BLaER1 (cell line): ENCODE measurements around the gene GYS1.
"Not testable (repeated sequence)": the region's sequence is repeated elsewhere in the genome, so short reads cannot be mapped to it uniquely, and the experiment has no call there.

Experiments used
- H3K27ac ChIP-seq: shearing (Covaris generic); formaldehyde crosslinking; 2 replicates; pipeline ENCODE4 v1.8.1; 2022
- H3K27me3 ChIP-seq: shearing (Covaris generic); formaldehyde crosslinking; 2 replicates; pipeline ENCODE4 v1.8.1; 2022
- H3K36me3 ChIP-seq: shearing (Covaris generic); formaldehyde crosslinking; 2 replicates; pipeline ENCODE4 v1.8.1; 2022
- H3K4me1 ChIP-seq: shearing (Covaris generic); formaldehyde crosslinking; 2 replicates; pipeline ENCODE4 v1.8.1; 2022
- H3K4me2 ChIP-seq: shearing (Covaris generic); formaldehyde crosslinking; 2 replicates; pipeline ENCODE4 v1.8.1; 2022
- H3K4me3 ChIP-seq: shearing (Covaris generic); formaldehyde crosslinking; 2 replicates; pipeline ENCODE4 v1.8.1; 2022
- H3K9ac ChIP-seq: shearing (Covaris generic); formaldehyde crosslinking; 2 replicates; pipeline ENCODE4 v1.8.1; 2022
- H3K9me3 ChIP-seq: shearing (Covaris generic); formaldehyde crosslinking; 2 replicates; pipeline ENCODE4 v1.8.1; 2022
- H4K20me1 ChIP-seq: shearing (Covaris generic); formaldehyde crosslinking; 2 replicates; pipeline ENCODE4 v1.8.1; 2022
- Cebpa-rat ChIP-seq: shearing (Covaris generic); IDR thresholded peaks from 2 replicates; pipeline ENCODE4 v1.8.1; 2022

GYS1 gene

GRCh38 chr19:49022116-49022515, 29.0 kb upstream of the GYS1 start:
- no peak overlapping the region for H3K4me2 ChIP-seq

GRCh38 chr19:49020931-49021895, 28.1 kb upstream of the GYS1 start:
- Histone ChIP-seq H3K36me3 (peaks cover 9% of the 10 kb centered on the region), H3K9ac (peak overlapping the region; percentile 48; the same call in 1 of the 2 replicates), H3K4me2 (peak overlapping the region; percentile 91), H3K4me1 (peaks cover 44% of the 10 kb centered on the region), H3K4me3 (no peak overlapping the region), H3K27ac (no peak overlapping the region), H3K27me3 (peaks cover 42% of the 10 kb centered on the region), H4K20me1 (peaks cover 27% of the 10 kb centered on the region), H3K9me3 (no peaks in the 10 kb centered on the region)
- TF ChIP-seq Cebpa-rat = no peak

More at GRCh38 chr19:49022116-49022515, 29.0 kb upstream of the GYS1 start:
- no peak overlapping the region for H3K9ac ChIP-seq
- no peaks in the 10 kb centered on the region for H3K9me3 ChIP-seq
- no peak overlapping the region for H3K4me3 ChIP-seq
- no peak for TF ChIP-seq Cebpa-rat
- peaks cover 39% of the 10 kb centered on the region for H3K27me3 ChIP-seq
- peaks cover 22% of the 10 kb centered on the region for H4K20me1 ChIP-seq
- H3K36me3 ChIP-seq = 0 out of 2 replicates have a peak, but pooled peaks cover under 1% of the 10 kb centered on the region
- H3K4me1 ChIP-seq = peaks cover 44% of the 10 kb centered on the region
- no peak overlapping the region for H3K27ac ChIP-seq

DNA sequence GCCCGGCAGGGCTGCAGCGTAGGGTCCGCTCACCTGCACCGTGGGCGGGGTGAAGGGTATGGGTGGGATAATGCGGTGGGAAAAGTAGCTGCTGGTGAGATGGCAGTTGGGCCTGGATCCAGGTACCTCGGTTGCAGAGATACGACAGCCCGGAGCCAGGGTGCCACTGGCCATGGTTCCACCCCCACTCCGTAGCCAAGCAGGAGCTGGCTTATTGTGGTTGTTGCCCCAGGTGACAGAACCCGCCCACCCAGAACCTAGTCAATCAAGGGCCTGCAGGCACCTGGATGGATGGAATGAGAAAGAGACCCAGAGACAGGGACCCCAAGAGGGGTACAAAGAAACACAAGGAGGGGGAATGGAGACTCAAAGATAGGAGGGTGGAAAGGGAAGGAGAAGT, 27.2 kb upstream of the GYS1 start:
- Histone ChIP-seq H3K27me3 (peaks cover 42% of the 10 kb centered on the region), H3K4me3 (no peak overlapping the region), H3K4me1 (peaks cover 44% of the 10 kb centered on the region), H3K9me3 (no peaks in the 10 kb centered on the region), H3K36me3 (peaks cover 18% of the 10 kb centered on the region), H3K9ac (no peak overlapping the region), H3K27ac (no peak overlapping the region), H3K4me2 (peak overlapping the region; percentile 91), H4K20me1 (peaks cover 36% of the 10 kb centered on the region)
- TF ChIP-seq Cebpa-rat = no peak

- TF ChIP-seq Cebpa-rat = no peak
- H3K9ac ChIP-seq = no peak overlapping the region
- H3K9me3 ChIP-seq = no peaks in the 10 kb centered on the region
- H3K36me3 ChIP-seq = peaks cover 28% of the 10 kb centered on the region
- peaks cover 45% of the 10 kb centered on the region for H4K20me1 ChIP-seq
- H3K27me3 ChIP-seq = peaks cover 42% of the 10 kb centered on the region
- H3K4me1 ChIP-seq = peaks cover 44% of the 10 kb centered on the region
- no peak overlapping the region for H3K27ac ChIP-seq
- H3K4me2 ChIP-seq = peak overlapping the region; percentile 91
- peak overlapping the region; percentile 61 for H3K4me3 ChIP-seq
These were observed 26.3 kb upstream of the GYS1 start for GRCh38 chr19:49019242-49019932.

DNA sequence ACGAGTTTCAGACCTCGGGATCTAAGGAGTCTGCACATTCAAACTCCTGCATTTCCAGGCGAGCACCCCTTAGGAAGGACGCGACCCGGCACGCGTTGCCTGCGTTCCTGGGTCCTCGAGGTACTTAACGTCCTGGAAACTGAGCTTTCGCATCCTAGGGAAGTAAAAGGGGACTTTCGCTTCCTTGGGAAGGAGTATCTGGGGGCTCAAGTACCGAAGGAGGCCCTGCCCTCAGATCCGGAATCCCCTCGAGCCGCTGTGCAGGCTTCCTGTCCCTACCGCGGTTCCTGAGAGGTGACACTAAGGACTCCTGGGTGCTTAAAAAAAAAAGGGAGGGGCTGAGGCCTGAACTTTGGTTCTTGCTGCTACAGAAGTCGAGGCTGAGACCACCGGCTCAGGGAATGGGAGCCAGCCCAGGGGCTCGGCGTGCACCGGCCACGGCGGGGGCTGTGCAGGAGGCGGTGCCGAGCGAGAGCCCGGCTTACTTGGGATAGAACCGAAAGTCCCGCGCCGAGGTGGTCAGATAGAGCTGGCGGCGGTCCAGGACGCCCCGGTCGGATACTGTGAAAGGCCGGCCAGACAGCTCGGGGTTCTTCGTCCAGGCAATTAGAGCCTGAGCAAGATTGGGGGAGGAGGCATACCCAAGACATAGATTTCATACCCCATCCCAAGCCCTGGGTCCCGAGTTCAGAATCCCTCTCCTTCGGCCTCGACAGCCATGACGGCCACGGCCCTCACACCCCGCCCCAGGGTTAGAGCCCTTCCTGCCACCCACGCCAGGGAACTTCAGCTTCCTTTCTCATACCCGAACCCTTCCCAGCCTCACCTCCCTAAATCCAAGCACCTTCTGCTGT, 25.5 kb upstream of the GYS1 start:
- Histone ChIP-seq H4K20me1 (peaks cover 50% of the 10 kb centered on the region), H3K4me2 (peak overlapping the region; percentile 91), H3K27me3 (peaks cover 42% of the 10 kb centered on the region), H3K9ac (peak overlapping the region; percentile 58), H3K4me3 (peak overlapping the region; percentile 61), H3K36me3 (peaks cover 35% of the 10 kb centered on the region), H3K4me1 (peaks cover 44% of the 10 kb centered on the region)
- H3K27ac ChIP-seq, H3K9me3 ChIP-seq: not testable (repeated sequence)

DNA sequence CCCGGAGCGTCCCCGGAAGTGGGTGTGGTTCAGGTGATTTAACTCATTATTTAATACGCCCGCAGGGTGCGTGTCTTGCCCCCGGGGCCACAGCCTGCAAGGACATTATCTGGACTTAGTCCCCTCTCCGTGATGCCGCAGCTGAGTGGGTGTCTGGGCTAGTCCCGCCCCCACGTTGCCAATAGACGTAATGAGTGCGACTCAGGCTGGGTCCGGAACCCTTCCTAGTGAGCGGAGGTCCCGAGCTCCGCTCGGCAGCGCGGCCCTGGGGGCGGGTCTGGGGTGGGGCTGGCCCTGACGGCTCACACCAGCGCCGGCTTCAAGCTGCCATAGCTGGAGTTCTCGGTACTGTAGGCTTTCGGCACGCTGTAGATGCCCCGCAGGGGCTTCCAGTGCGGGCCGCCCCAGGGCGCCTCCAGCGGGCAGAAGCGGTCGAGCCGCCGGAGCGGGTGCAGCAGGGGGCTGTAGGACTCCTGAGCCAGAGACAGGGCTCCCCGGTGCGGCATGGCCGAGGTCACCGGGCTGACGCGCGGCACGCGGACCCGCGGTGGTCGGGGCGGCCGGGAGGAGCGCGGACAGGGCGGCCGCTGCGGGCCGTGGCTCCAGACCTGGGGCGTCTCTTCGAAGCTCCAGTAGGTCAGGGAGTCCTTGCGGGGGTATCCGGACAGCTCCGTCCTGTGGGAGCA, 24.7 kb upstream of the GYS1 start:
- Histone ChIP-seq H3K4me2 (peak overlapping the region; percentile 91), H3K27ac (no peak overlapping the region), H3K4me1 (peaks cover 44% of the 10 kb centered on the region), H3K9ac (peak overlapping the region; percentile 58), H3K27me3 (peaks cover 42% of the 10 kb centered on the region), H3K9me3 (no peaks in the 10 kb centered on the region), H4K20me1 (peaks cover 50% of the 10 kb centered on the region), H3K4me3 (peak overlapping the region; percentile 61), H3K36me3 (peaks cover 43% of the 10 kb centered on the region)
- no peak for TF ChIP-seq Cebpa-rat

GRCh38 chr19:49017041-49017665, 24.0 kb upstream of the GYS1 start, which contains the start of gene LHB:
TSS of gene LHB (minus strand) at chr19:49017091. CDS start at chr19:49017081, 10 bp downstream.
- no peak within 1 kb of the TSS for H3K27ac ChIP-seq
- H3K4me1 ChIP-seq = peaks cover 44% of the 10 kb centered on the region
- peak within 1 kb of the TSS; percentile 58 for H3K9ac ChIP-seq
- peaks cover 50% of the 10 kb centered on the region for H3K36me3 ChIP-seq
- no peaks in the 10 kb centered on the region for H3K9me3 ChIP-seq
- TF ChIP-seq Cebpa-rat = no peak
- peak within 1 kb of the TSS; percentile 91 for H3K4me2 ChIP-seq
- H4K20me1 ChIP-seq = peaks cover 55% of the 10 kb centered on the region
- peaks cover 42% of the 10 kb centered on the region for H3K27me3 ChIP-seq
- H3K4me3 ChIP-seq = peak within 1 kb of the TSS; percentile 61

DNA sequence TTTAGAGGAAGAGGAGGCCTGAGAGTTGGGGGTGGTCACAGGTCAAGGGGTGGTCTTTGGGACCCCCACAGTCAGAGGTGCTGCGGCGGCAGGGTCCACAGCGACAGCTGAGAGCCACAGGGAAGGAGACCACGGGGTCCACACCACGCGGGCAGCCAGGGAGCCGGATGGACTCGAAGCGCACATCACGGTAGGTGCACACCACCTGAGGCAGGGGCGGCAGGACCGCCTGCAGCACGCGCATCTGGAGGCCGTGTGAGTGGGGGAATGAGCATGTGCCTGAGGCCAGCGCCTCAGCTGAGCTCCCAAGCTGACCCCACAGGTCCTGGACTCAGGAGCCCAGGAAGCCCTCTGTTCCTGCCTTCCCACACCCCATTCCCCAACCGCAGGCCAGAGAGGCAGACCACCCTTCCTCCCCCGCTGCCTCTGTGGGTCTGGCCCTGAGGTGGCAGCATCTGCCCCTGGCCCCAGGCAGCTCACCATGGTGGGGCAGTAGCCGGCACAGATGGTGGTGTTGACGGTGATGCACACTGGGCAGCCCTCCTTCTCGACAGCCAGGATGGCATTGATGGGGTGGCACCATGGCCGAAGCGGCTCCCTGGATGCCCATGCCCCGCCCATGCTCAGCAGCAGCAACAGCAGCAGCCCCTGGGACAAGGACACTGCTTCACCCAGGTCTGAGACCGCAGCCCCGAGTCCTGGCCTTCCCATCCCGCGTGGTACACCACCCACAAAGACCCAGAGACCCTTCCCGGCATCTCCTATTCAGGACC, 23.1 kb upstream of the GYS1 start:
- Histone ChIP-seq H4K20me1 (peaks cover 64% of the 10 kb centered on the region), H3K4me2 (no peak overlapping the region), H3K27ac (no peak overlapping the region), H3K36me3 (peaks cover 59% of the 10 kb centered on the region), H3K9me3 (no peaks in the 10 kb centered on the region), H3K4me3 (no peak overlapping the region), H3K27me3 (peaks cover 42% of the 10 kb centered on the region), H3K9ac (no peak overlapping the region), H3K4me1 (peaks cover 39% of the 10 kb centered on the region)
- TF ChIP-seq Cebpa-rat = no peak
